Measurements from ENCODE around the gene PMF1. TPM values are rescaled to one million over a fixed set of nuclear protein-coding genes. Genes with fewer than 3 reads are reported as not detected.

PMF1 gene
- total RNA-seq, 1 donor from 2014 or later: 80.9 TPM

- Mint-ChIP-seq H3K4me3 (ENCODE audit: low read depth) (no peak overlapping the region), H3K27ac (peak overlapping the region; percentile 36), H3K4me1 (ENCODE audit: low read depth) (peaks cover 7% of the 10 kb centered on the region), H3K36me3 (ENCODE audit: insufficient read depth) (peaks cover 13% of the 10 kb centered on the region), H3K27me3 (no peaks in the 10 kb centered on the region), H3K9me3 (ENCODE audit: low read depth) (no peaks in the 10 kb centered on the region)
- TF ChIP-seq CTCF (IDR thresholded peaks at IDR 0.05; ENCODE audit: unreplicated experiment): no peak
- no peak for DNase-seq (ENCODE audit: low spot score, unreplicated experiment)
These were observed 5.1 kb downstream of the PMF1 start for GRCh38 chr1:156217871-156218270.

- H3K4me3 Mint-ChIP-seq (ENCODE audit: low read depth): no peak overlapping the region
- H3K27ac Mint-ChIP-seq: no peak overlapping the region
- no peaks in the 10 kb centered on the region for H3K9me3 Mint-ChIP-seq (ENCODE audit: low read depth)
- no peaks in the 10 kb centered on the region for H3K4me1 Mint-ChIP-seq (ENCODE audit: low read depth)
- no peak for DNase-seq (ENCODE audit: low spot score, unreplicated experiment)
- peaks cover 19% of the 10 kb centered on the region for H3K36me3 Mint-ChIP-seq (ENCODE audit: insufficient read depth)
- no peak for TF ChIP-seq CTCF (IDR thresholded peaks at IDR 0.05; ENCODE audit: unreplicated experiment)
- no peaks in the 10 kb centered on the region for H3K27me3 Mint-ChIP-seq
These were observed 7.4 kb downstream of the PMF1 start for GRCh38 chr1:156220226-156220625.

- peaks cover 25% of the 10 kb centered on the region for H3K36me3 Mint-ChIP-seq (ENCODE audit: insufficient read depth)
- TF ChIP-seq CTCF (IDR thresholded peaks at IDR 0.05; ENCODE audit: unreplicated experiment): no peak
- H3K27ac Mint-ChIP-seq: no peak overlapping the region
- H3K4me3 Mint-ChIP-seq (ENCODE audit: low read depth): no peak overlapping the region
- no peaks in the 10 kb centered on the region for H3K9me3 Mint-ChIP-seq (ENCODE audit: low read depth)
- H3K27me3 Mint-ChIP-seq: no peaks in the 10 kb centered on the region
- H3K4me1 Mint-ChIP-seq (ENCODE audit: low read depth): peaks cover 3% of the 10 kb centered on the region
- no peak for DNase-seq (ENCODE audit: low spot score, unreplicated experiment)
These were observed 9.3 kb downstream of the PMF1 start for GRCh38 chr1:156221986-156222692.

GRCh38 chr1:156225677-156226014 is 12.8 kb downstream of the PMF1 start:
- Mint-ChIP-seq H3K27me3 (no peaks in the 10 kb centered on the region), H3K4me3 (ENCODE audit: low read depth) (no peak overlapping the region), H3K27ac (peak overlapping the region; percentile 0), H3K36me3 (ENCODE audit: insufficient read depth) (peaks cover 27% of the 10 kb centered on the region), H3K4me1 (ENCODE audit: low read depth) (peaks cover 3% of the 10 kb centered on the region), H3K9me3 (ENCODE audit: low read depth) (no peaks in the 10 kb centered on the region)
- TF ChIP-seq CTCF (IDR thresholded peaks at IDR 0.05; ENCODE audit: unreplicated experiment): no peak
- no peak for DNase-seq (ENCODE audit: low spot score, unreplicated experiment)

GRCh38 chr1:156226116-156226538 is 13.3 kb downstream of the PMF1 start:
- H3K36me3 Mint-ChIP-seq (ENCODE audit: insufficient read depth): peaks cover 26% of the 10 kb centered on the region
- no peaks in the 10 kb centered on the region for H3K9me3 Mint-ChIP-seq (ENCODE audit: low read depth)
- no peak for DNase-seq (ENCODE audit: low spot score, unreplicated experiment)
- peaks cover 3% of the 10 kb centered on the region for H3K4me1 Mint-ChIP-seq (ENCODE audit: low read depth)
- TF ChIP-seq CTCF (IDR thresholded peaks at IDR 0.05; ENCODE audit: unreplicated experiment): no peak
- no peaks in the 10 kb centered on the region for H3K27me3 Mint-ChIP-seq
- H3K27ac Mint-ChIP-seq: no peak overlapping the region
- H3K4me3 Mint-ChIP-seq (ENCODE audit: low read depth): no peak overlapping the region
